Neural cell (in vitro differentiated cells): Measurements from ENCODE around the gene MFF. TPM values are rescaled to one million over a fixed set of nuclear protein-coding genes. Genes with fewer than 3 reads are reported as not detected.
"Not testable (repeated sequence)": the region's sequence is repeated elsewhere in the genome, so short reads cannot be mapped to it uniquely, and the experiment has no call there.

Experiments
- H2AFZ ChIP-seq: fragments of 200-600, 300-800 bp; sonication (generic), shearing (Covaris generic); 2 replicates; pipeline ENCODE4 v1.6.0; 2014; ENCODE audit warnings: low read depth, mild to moderate bottlenecking, antibody characterized with exemption, low read length, moderate library complexity
- H3F3A ChIP-seq: fragments of 200-600 bp; shearing (Covaris generic); 2 replicates; pipeline ENCODE4 v1.6.1; 2016; ENCODE audit warnings: mild to moderate bottlenecking, moderate library complexity, mixed read lengths, antibody characterized with exemption, low read length; ENCODE audit not compliant: insufficient read depth, poor library complexity, severe bottlenecking
- H3K27ac ChIP-seq: fragments of 200-600, 300-800 bp; sonication (generic), shearing (Covaris generic); 2 replicates; pipeline ENCODE4 v1.5.1; 2014; ENCODE audit warnings: mild to moderate bottlenecking, low read length, moderate library complexity
- H3K27me3 ChIP-seq: fragments of 300-800, 200-600 bp; sonication (generic), shearing (Covaris generic); 2 replicates; pipeline ENCODE4 v1.6.0; 2014; ENCODE audit warnings: mild to moderate bottlenecking, low read depth, low read length, moderate library complexity; ENCODE audit not compliant: insufficient read depth
- H3K36me3 ChIP-seq: fragments of 300-800, 200-600 bp; sonication (generic), shearing (Covaris generic); 2 replicates; pipeline ENCODE4 v1.5.1; 2014; ENCODE audit warnings: mild to moderate bottlenecking, antibody characterized with exemption, low read length, moderate library complexity; ENCODE audit not compliant: insufficient read depth
- H3K4me2 ChIP-seq: fragments of 300-800, 200-600 bp; sonication (generic), shearing (Covaris generic); 2 replicates; pipeline ENCODE4 v1.6.0; 2014; ENCODE audit warnings: mild to moderate bottlenecking, low read length
- H3K4me3 ChIP-seq: fragments of 300-800, 200-600 bp; sonication (generic), shearing (Covaris generic); 2 replicates; pipeline ENCODE4 v1.5.1; 2014; ENCODE audit warnings: mild to moderate bottlenecking, low read length, moderate library complexity
- H3K79me2 ChIP-seq: fragments of 200-600 bp; shearing (Covaris generic); replicated peaks from 2 replicates; pipeline ENCODE4 v1.6.0; 2014; ENCODE audit warnings: mild to moderate bottlenecking, low read length, moderate library complexity; ENCODE audit not compliant: insufficient read depth
- H3K9ac ChIP-seq: fragments of 300-800, 200-600 bp; sonication (generic), shearing (Covaris generic); 2 replicates; pipeline ENCODE4 v1.6.1; 2016; ENCODE audit warnings: mild to moderate bottlenecking, low read length, mixed read lengths
- H3K9me2 ChIP-seq: fragments of 200-600 bp; shearing (Covaris generic); 2 replicates; pipeline ENCODE4 v1.6.1; 2016; ENCODE audit warnings: mild to moderate bottlenecking, low read length, mixed read lengths; ENCODE audit not compliant: insufficient read depth
- H3K9me3 ChIP-seq: fragments of 200-600, 300-800 bp; sonication (generic), shearing (Covaris generic); 2 replicates; pipeline ENCODE4 v1.6.1; 2016; ENCODE audit warnings: mild to moderate bottlenecking, mixed run types, low read length, moderate library complexity, mixed read lengths
- H4K20me1 ChIP-seq: fragments of 200-600 bp; shearing (Covaris generic); 2 replicates; pipeline ENCODE4 v1.6.1; 2016; ENCODE audit warnings: mild to moderate bottlenecking, mixed run types; ENCODE audit not compliant: insufficient read depth
- CTCF ChIP-seq: fragments of 450-650 bp; IDR thresholded peaks from 2 replicates; pipeline ENCODE4 v1.5.1; 2014; ENCODE audit warnings: antibody characterized with exemption, mild to moderate bottlenecking, moderate library complexity; ENCODE audit not compliant: poor library complexity, severe bottlenecking
- EP300 ChIP-seq: fragments of 450-650 bp; conservative IDR thresholded peaks from 2 replicates; pipeline ENCODE4 v1.6.1; 2014; ENCODE audit warnings: antibody characterized with exemption, mild to moderate bottlenecking, moderate library complexity; ENCODE audit not compliant: poor library complexity, severe bottlenecking
- EZH2 ChIP-seq: fragments of 200-600, 300-800 bp; shearing (Covaris generic), sonication (generic); IDR thresholded peaks from 2 replicates; pipeline ENCODE4 v1.6.1; 2014; ENCODE audit warnings: antibody characterized with exemption, low read length, borderline replicate concordance, mild to moderate bottlenecking; ENCODE audit not compliant: insufficient read depth, poor library complexity, severe bottlenecking
- MXI1 ChIP-seq: fragments of 450-650 bp; conservative IDR thresholded peaks from 2 replicates; pipeline ENCODE4 v1.6.1; 2014; ENCODE audit warnings: antibody characterized with exemption, mild to moderate bottlenecking; ENCODE audit not compliant: poor library complexity, severe bottlenecking
- POLR2AphosphoS5 ChIP-seq: IDR thresholded peaks from 2 replicates; pipeline ENCODE4 v1.6.1; 2012
- REST ChIP-seq: IDR thresholded peaks from 2 replicates; pipeline ENCODE4 v1.6.1; 2012; ENCODE audit warnings: borderline replicate concordance
- TAF1 ChIP-seq: IDR thresholded peaks from 2 replicates; pipeline ENCODE4 v1.6.1; 2012; ENCODE audit warnings: low read depth
- polyA plus RNA-seq: library from polyadenylated mRNA; depleted of rRNA; stranded (reverse); fragments of >200 nt; gene quantifications from 2 replicates; pipeline ENCODE4 v1.2.3, GENCODE V29; 2014

Gene MFF
- polyA plus RNA-seq, 1 donor from 2014 or later = 192 TPM

DNA sequence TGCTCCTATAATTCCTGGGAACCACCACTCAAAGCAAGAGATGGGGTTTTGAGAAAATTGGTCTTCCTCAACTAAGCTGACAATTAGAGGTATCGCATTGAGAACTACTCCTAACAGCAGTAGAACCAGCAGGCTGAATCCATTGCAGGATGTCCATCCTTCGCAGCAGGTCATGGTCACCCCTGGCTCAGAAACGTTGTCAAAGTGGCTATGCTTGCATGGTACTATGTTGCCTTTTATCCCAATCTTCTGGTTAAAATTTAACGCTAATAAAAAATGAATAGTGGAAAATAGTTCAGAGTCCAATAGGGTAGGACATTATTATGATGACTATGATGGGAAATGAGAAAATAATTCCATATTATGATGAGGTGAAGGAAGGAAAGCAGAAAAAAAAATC is 54.0 kb downstream of the MFF start, which contains the start of gene TM4SF20 (continued):
- no peak for TF ChIP-seq CTCF
- no peak for TF ChIP-seq TAF1
- TF ChIP-seq POLR2AphosphoS5 = no peak

DNA sequence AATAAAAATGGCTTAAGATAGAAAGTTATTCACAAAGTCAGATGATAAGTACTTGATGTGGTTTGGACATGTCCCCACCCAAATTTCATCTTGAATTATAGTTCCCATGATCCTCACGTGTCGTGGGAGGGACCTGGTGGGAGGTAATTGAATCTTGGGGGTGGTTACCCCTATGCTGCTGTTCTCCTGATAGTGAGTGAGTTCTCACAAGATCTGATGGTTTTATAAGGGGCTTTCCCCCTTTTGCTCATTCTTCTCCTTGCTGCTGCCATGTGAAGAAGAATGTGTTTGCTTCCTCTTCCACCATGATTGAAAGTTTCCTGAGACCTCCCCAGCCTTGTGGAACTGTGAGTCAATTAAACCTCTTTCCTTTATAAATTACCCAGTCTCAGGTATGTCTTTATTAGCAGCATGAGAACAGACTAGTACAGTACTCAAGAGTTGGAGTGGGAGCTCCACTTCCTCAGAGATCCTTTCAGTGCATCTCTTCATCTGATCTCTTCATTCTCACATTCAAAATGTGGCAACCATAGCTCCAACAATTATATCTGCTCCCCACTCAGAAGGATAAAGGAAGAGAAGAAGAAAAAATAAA is 57.3 kb downstream of the MFF start:
- not testable (repeated sequence) for H3K79me2 ChIP-seq

GRCh38 chr2:227383686-227384085 is 58.6 kb downstream of the MFF start:
- Histone ChIP-seq H3F3A (no peaks in the 10 kb centered on the region), H3K9me2 (no peaks in the 10 kb centered on the region), H3K9ac (no peak overlapping the region), H2AFZ (no peak overlapping the region), H3K27ac (no peak overlapping the region), H4K20me1 (no peaks in the 10 kb centered on the region), H3K4me3 (no peak overlapping the region), H3K79me2 (no peaks in the 10 kb centered on the region), H3K36me3 (no peaks in the 10 kb centered on the region), H3K9me3 (no peaks in the 10 kb centered on the region), H3K4me2 (no peak overlapping the region), H3K27me3 (no peaks in the 10 kb centered on the region)
- no peak for TF ChIP-seq POLR2AphosphoS5
- no peak for TF ChIP-seq MXI1
- no peak for TF ChIP-seq EP300
- TF ChIP-seq REST = no peak
- no peak for TF ChIP-seq EZH2
- no peak for TF ChIP-seq CTCF

More for the DNA sequence above, 57.3 kb downstream of the MFF start:
- not testable (repeated sequence) for H3K9me3 ChIP-seq, H4K20me1 ChIP-seq, H3K4me2 ChIP-seq, H3K36me3 ChIP-seq, H3F3A ChIP-seq, H3K4me3 ChIP-seq, H3K27me3 ChIP-seq, H2AFZ ChIP-seq, H3K27ac ChIP-seq, H3K9me2 ChIP-seq, H3K9ac ChIP-seq
